GM06990 (cell line): ENCODE results near the gene KRT6A.

ENCODE experiments used
- DNase-seq: peaks from one replicate; pipeline ENCODE4 v3.0.0-alpha.2; 2011; ENCODE audit not compliant: insufficient read length; ENCODE audit errors: extremely low read depth
- H3K27me3 ChIP-seq: replicated peaks from 2 replicates; pipeline ENCODE4 v1.6.0; 2011; ENCODE audit warnings: low read length; ENCODE audit not compliant: control insufficient read depth, insufficient read depth
- H3K36me3 ChIP-seq: 2 replicates; pipeline ENCODE4 v1.5.1; 2011; ENCODE audit warnings: low read length; ENCODE audit not compliant: control insufficient read depth, insufficient read depth
- H3K4me3 ChIP-seq: replicated peaks from 2 replicates; pipeline ENCODE4 v1.5.1; 2011; ENCODE audit warnings: low read depth, mild to moderate bottlenecking, control low read depth, low read length
- TF ChIP-seq, protein P1 (sequence below): IDR thresholded peaks from 2 replicates; pipeline ENCODE4 v1.5.1; 2011; ENCODE audit warnings: low read length, control low read depth, mild to moderate bottlenecking, inconsistent platforms; ENCODE audit not compliant: insufficient read depth, poor library complexity, severe bottlenecking

KRT6A gene

DNA sequence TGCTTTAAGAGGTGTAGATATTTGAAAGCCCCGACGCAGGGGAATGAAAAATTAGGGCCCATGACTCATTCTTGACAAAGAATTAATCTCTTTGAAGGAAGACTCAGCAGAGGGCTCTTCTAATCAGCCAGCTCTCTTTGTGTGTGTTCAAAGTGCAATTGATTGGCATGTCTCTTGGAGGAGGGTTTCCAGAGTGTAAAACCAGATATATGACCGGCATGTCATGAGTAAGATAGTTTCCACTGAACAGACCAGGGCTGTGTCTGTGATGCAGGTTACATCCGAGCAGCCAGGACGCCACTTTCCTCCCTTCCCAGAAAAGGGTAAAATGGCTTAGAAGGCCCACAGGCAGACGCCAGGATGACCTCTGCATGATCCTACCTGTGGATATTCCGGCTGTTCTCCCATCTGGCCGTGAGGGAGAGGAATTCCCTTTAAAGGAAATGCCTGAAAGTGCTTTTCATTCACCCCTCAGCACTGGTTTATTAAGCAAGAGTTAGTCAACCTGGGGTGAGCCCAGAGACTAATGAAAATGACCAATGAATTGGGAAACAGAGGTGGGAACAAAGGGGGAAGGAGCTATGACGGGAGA is 51.6 kb downstream of the KRT6A start:
- Histone ChIP-seq H3K4me3 (no peak overlapping the region), H3K36me3 (no peaks in the 10 kb centered on the region), H3K27me3 (peaks cover 5% of the 10 kb centered on the region)
- no peak for DNase-seq
- TF ChIP-seq, protein P1, sequence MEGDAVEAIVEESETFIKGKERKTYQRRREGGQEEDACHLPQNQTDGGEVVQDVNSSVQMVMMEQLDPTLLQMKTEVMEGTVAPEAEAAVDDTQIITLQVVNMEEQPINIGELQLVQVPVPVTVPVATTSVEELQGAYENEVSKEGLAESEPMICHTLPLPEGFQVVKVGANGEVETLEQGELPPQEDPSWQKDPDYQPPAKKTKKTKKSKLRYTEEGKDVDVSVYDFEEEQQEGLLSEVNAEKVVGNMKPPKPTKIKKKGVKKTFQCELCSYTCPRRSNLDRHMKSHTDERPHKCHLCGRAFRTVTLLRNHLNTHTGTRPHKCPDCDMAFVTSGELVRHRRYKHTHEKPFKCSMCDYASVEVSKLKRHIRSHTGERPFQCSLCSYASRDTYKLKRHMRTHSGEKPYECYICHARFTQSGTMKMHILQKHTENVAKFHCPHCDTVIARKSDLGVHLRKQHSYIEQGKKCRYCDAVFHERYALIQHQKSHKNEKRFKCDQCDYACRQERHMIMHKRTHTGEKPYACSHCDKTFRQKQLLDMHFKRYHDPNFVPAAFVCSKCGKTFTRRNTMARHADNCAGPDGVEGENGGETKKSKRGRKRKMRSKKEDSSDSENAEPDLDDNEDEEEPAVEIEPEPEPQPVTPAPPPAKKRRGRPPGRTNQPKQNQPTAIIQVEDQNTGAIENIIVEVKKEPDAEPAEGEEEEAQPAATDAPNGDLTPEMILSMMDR, result no peak

DNA sequence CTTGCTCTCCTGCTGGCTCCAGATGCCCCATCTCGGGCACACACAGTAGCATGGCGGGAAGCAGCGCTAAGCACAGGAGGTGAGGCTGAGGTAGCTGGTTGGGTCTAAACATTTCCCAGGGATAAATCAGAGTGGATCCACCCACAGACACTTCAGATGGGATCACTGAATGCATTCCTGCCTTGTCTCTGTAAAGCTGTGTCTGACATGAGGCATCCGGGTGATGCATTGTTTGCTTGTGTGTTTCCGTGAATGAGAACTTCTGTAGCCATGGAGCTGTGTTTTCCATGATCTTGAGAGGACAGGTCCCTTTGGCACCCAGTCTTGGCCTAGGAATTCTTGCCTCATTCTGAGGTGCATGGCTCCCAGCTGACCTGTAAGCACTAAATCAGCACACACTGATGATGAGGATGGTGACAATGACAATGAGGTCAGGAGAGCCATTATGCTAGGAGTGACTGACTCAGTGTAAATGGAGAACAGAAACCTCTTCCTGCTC is 52.2 kb downstream of the KRT6A start:
- no peak overlapping the region for H3K4me3 ChIP-seq
- TF ChIP-seq, protein P1, result no peak
- H3K36me3 ChIP-seq, result no peaks in the 10 kb centered on the region

GRCh38 chr12:52439845-52440244 is 53.2 kb downstream of the KRT6A start:
- TF ChIP-seq, protein P1, result no peak
- no peak for DNase-seq

More for the DNA sequence above, 52.2 kb downstream of the KRT6A start:
- no peak for DNase-seq
- peaks cover 5% of the 10 kb centered on the region for H3K27me3 ChIP-seq

GRCh38 chr12:52439420-52439819 is 53.6 kb downstream of the KRT6A start:
- TF ChIP-seq, protein P1, result no peak
- no peak for DNase-seq
- Histone ChIP-seq H3K36me3 (no peaks in the 10 kb centered on the region), H3K27me3 (peaks cover 5% of the 10 kb centered on the region), H3K4me3 (no peak overlapping the region)

More at GRCh38 chr12:52439845-52440244, 53.2 kb downstream of the KRT6A start:
- H3K27me3 ChIP-seq, result peaks cover 5% of the 10 kb centered on the region
- H3K36me3 ChIP-seq, result no peaks in the 10 kb centered on the region
- no peak overlapping the region for H3K4me3 ChIP-seq

GRCh38 chr12:52438305-52439301 is 54.5 kb downstream of the KRT6A start:
- DNase-seq, result no peak
- TF ChIP-seq, protein P1, result no peak
- no peak overlapping the region for H3K4me3 ChIP-seq
- H3K27me3 ChIP-seq, result peaks cover 5% of the 10 kb centered on the region
- no peaks in the 10 kb centered on the region for H3K36me3 ChIP-seq
